Central memory CD8-positive, alpha-beta T cell (primary cell): ENCODE results near the gene NPHS1.
A peak's percentile ranks its signal among the peaks of the same experiment; 100 is the strongest.

Source experiments
- ATAC-seq: fragments of 150-1000 bp; cut with Tn5 transposase; replicated peaks from 2 replicates; pipeline ENCODE4 v1.10.0; 2022; ENCODE audit warnings: mild to moderate bottlenecking, moderate FRiP score, moderate number of reproducible peaks; ENCODE audit not compliant: poor library complexity, severe bottlenecking; ENCODE audit errors: extremely low read depth
- DNase-seq, 2 donors: peaks; one replicate each; pipeline ENCODE4 v3.0.0; 2021; ENCODE audit warnings: low spot score in 2 of 2
- H3K27ac Mint-ChIP-seq: one replicate; pipeline ENCODE4 v1.8.0; 2022; ENCODE audit warnings: low read depth, mild to moderate bottlenecking, moderate library complexity, mixed read lengths
- H3K27me3 Mint-ChIP-seq: one replicate; pipeline ENCODE4 v1.8.0; 2022; ENCODE audit warnings: mixed read lengths
- H3K36me3 Mint-ChIP-seq: one replicate; pipeline ENCODE4 v1.8.0; 2022; ENCODE audit warnings: mild to moderate bottlenecking, moderate library complexity, mixed read lengths; ENCODE audit not compliant: insufficient read depth
- H3K4me1 Mint-ChIP-seq: one replicate; pipeline ENCODE4 v1.8.0; 2022; ENCODE audit warnings: mixed read lengths
- H3K4me3 Mint-ChIP-seq: one replicate; pipeline ENCODE4 v1.8.0; 2022; ENCODE audit warnings: mild to moderate bottlenecking, moderate library complexity, mixed read lengths
- H3K9me3 Mint-ChIP-seq: one replicate; pipeline ENCODE4 v1.8.0; 2022; ENCODE audit warnings: mixed read lengths

The NPHS1 gene

GRCh38 chr19:35888398-35888797 lies 36.1 kb upstream of the NPHS1 start:
- ATAC-seq (no peak), DNase-seq (no peak)
- peaks cover 5% of the 10 kb centered on the region for H3K4me1 Mint-ChIP-seq
- no peaks in the 10 kb centered on the region for H3K9me3 Mint-ChIP-seq
- H3K27ac Mint-ChIP-seq: peak overlapping the region; percentile 63
- H3K27me3 Mint-ChIP-seq: no peaks in the 10 kb centered on the region
- H3K36me3 Mint-ChIP-seq: peaks cover 49% of the 10 kb centered on the region
- no peak overlapping the region for H3K4me3 Mint-ChIP-seq

- H3K27ac Mint-ChIP-seq: no peak overlapping the region
- DNase-seq: no peak
- H3K36me3 Mint-ChIP-seq: peaks cover 40% of the 10 kb centered on the region
- H3K9me3 Mint-ChIP-seq: no peaks in the 10 kb centered on the region
- ATAC-seq: no peak
- H3K4me1 Mint-ChIP-seq: peaks cover 3% of the 10 kb centered on the region
- H3K4me3 Mint-ChIP-seq: no peak overlapping the region
- H3K27me3 Mint-ChIP-seq: no peaks in the 10 kb centered on the region
These were observed 34.9 kb upstream of the NPHS1 start for GRCh38 chr19:35887197-35887596.

GRCh38 chr19:35885904-35886303 lies 33.6 kb upstream of the NPHS1 start:
- H3K27ac Mint-ChIP-seq: peak overlapping the region; percentile 51
- ATAC-seq: no peak
- H3K4me1 Mint-ChIP-seq: peaks cover 5% of the 10 kb centered on the region
- H3K4me3 Mint-ChIP-seq: no peak overlapping the region
- H3K27me3 Mint-ChIP-seq: no peaks in the 10 kb centered on the region
- H3K36me3 Mint-ChIP-seq: peaks cover 36% of the 10 kb centered on the region
- H3K9me3 Mint-ChIP-seq: no peaks in the 10 kb centered on the region
- no peak for DNase-seq

GRCh38 chr19:35885225-35885738 lies 33.0 kb upstream of the NPHS1 start:
- ATAC-seq (no peak), DNase-seq (no peak)
- Mint-ChIP-seq H3K4me1 (peaks cover 5% of the 10 kb centered on the region), H3K27ac (peak overlapping the region; percentile 51), H3K27me3 (peaks cover 2% of the 10 kb centered on the region), H3K36me3 (peaks cover 32% of the 10 kb centered on the region), H3K4me3 (no peak overlapping the region), H3K9me3 (no peaks in the 10 kb centered on the region)

GRCh38 chr19:35883882-35884281 lies 31.6 kb upstream of the NPHS1 start:
- peaks cover 24% of the 10 kb centered on the region for H3K36me3 Mint-ChIP-seq
- no peak overlapping the region for H3K27ac Mint-ChIP-seq
- ATAC-seq (no peak), DNase-seq (no peak)
- H3K4me1 Mint-ChIP-seq: peaks cover 13% of the 10 kb centered on the region
- no peaks in the 10 kb centered on the region for H3K9me3 Mint-ChIP-seq
- peaks cover 16% of the 10 kb centered on the region for H3K27me3 Mint-ChIP-seq
- no peak overlapping the region for H3K4me3 Mint-ChIP-seq

- peaks cover 13% of the 10 kb centered on the region for H3K4me1 Mint-ChIP-seq
- no peaks in the 10 kb centered on the region for H3K9me3 Mint-ChIP-seq
- no peak overlapping the region for H3K4me3 Mint-ChIP-seq
- H3K36me3 Mint-ChIP-seq: peaks cover 11% of the 10 kb centered on the region
- peak; percentile 54 for ATAC-seq
- peak in 1 of 2 donors; percentile 53 for DNase-seq
- H3K27me3 Mint-ChIP-seq: peaks cover 30% of the 10 kb centered on the region
- H3K27ac Mint-ChIP-seq: no peak overlapping the region
These were observed 30.0 kb upstream of the NPHS1 start for GRCh38 chr19:35882114-35882832.

- Mint-ChIP-seq H3K9me3 (no peaks in the 10 kb centered on the region), H3K4me1 (peaks cover 13% of the 10 kb centered on the region), H3K4me3 (no peak overlapping the region), H3K27me3 (peaks cover 43% of the 10 kb centered on the region), H3K36me3 (peaks cover 3% of the 10 kb centered on the region), H3K27ac (no peak overlapping the region)
- no peak for ATAC-seq
- peak; percentile 36 to 58 for DNase-seq
These were observed 27.5 kb upstream of the NPHS1 start for GRCh38 chr19:35879770-35880317.

- Mint-ChIP-seq H3K9me3 (no peaks in the 10 kb centered on the region), H3K4me1 (peaks cover 13% of the 10 kb centered on the region), H3K27me3 (peaks cover 46% of the 10 kb centered on the region), H3K27ac (no peak overlapping the region), H3K4me3 (no peak overlapping the region), H3K36me3 (peaks cover 3% of the 10 kb centered on the region)
- DNase-seq (no peak), ATAC-seq (no peak)
These were observed 26.8 kb upstream of the NPHS1 start for GRCh38 chr19:35879068-35879467.

- no peaks in the 10 kb centered on the region for H3K9me3 Mint-ChIP-seq
- H3K4me1 Mint-ChIP-seq: peaks cover 10% of the 10 kb centered on the region
- H3K27ac Mint-ChIP-seq: no peak overlapping the region
- H3K27me3 Mint-ChIP-seq: peaks cover 73% of the 10 kb centered on the region
- no peak overlapping the region for H3K4me3 Mint-ChIP-seq
- DNase-seq (no peak), ATAC-seq (no peak)
- no peaks in the 10 kb centered on the region for H3K36me3 Mint-ChIP-seq
These were observed 22.2 kb upstream of the NPHS1 start for GRCh38 chr19:35874392-35874930.

GRCh38 chr19:35872180-35872579 lies 19.9 kb upstream of the NPHS1 start:
- Mint-ChIP-seq H3K27me3 (peaks cover 60% of the 10 kb centered on the region), H3K9me3 (no peaks in the 10 kb centered on the region), H3K4me3 (no peak overlapping the region), H3K4me1 (peaks cover 16% of the 10 kb centered on the region), H3K27ac (no peak overlapping the region), H3K36me3 (no peaks in the 10 kb centered on the region)
- DNase-seq (no peak), ATAC-seq (no peak)

GRCh38 chr19:35871611-35872010 lies 19.3 kb upstream of the NPHS1 start:
- no peak for ATAC-seq

GRCh38 chr19:35870798-35871197 lies 18.5 kb upstream of the NPHS1 start:
- no peak for DNase-seq
- no peak for ATAC-seq
- no peak overlapping the region for H3K4me3 Mint-ChIP-seq

More at GRCh38 chr19:35871611-35872010, 19.3 kb upstream of the NPHS1 start:
- peaks cover 16% of the 10 kb centered on the region for H3K4me1 Mint-ChIP-seq
- DNase-seq: no peak
- no peaks in the 10 kb centered on the region for H3K36me3 Mint-ChIP-seq
- H3K9me3 Mint-ChIP-seq: no peaks in the 10 kb centered on the region
- H3K27me3 Mint-ChIP-seq: peaks cover 63% of the 10 kb centered on the region
- H3K4me3 Mint-ChIP-seq: no peak overlapping the region
- H3K27ac Mint-ChIP-seq: no peak overlapping the region

More at GRCh38 chr19:35870798-35871197, 18.5 kb upstream of the NPHS1 start:
- Mint-ChIP-seq H3K27me3 (peaks cover 63% of the 10 kb centered on the region), H3K9me3 (no peaks in the 10 kb centered on the region), H3K36me3 (no peaks in the 10 kb centered on the region), H3K27ac (no peak overlapping the region), H3K4me1 (peaks cover 16% of the 10 kb centered on the region)
